ENCODE results near the gene ISG20L2.

Gene ISG20L2

GRCh38 chr1:156705918-156706656 is 22.5 kb downstream of the ISG20L2 start:
- DNase-seq = peak; percentile 60

GRCh38 chr1:156705321-156705917 is 23.1 kb downstream of the ISG20L2 start, which contains the start of gene CRABP2:
Gene CRABP2 (minus strand): TSS chr1:156705583. CDS start chr1:156705446, 137 bp downstream.
- DNase-seq = no peak

- DNase-seq = peak; percentile 35
Observed at GRCh38 chr1:156704930-156705320, 23.6 kb downstream of the ISG20L2 start.

GRCh38 chr1:156704166-156704711 is 24.3 kb downstream of the ISG20L2 start:
- DNase-seq = no peak

- DNase-seq = no peak
Observed at GRCh38 chr1:156703741-156704140, 24.8 kb downstream of the ISG20L2 start.

GRCh38 chr1:156703336-156703735 is 25.2 kb downstream of the ISG20L2 start:
- DNase-seq = no peak

- DNase-seq = no peak
Observed at GRCh38 chr1:156700736-156701531, 27.6 kb downstream of the ISG20L2 start.

GRCh38 chr1:156698995-156699394 is 29.6 kb downstream of the ISG20L2 start:
- no peak for DNase-seq

GRCh38 chr1:156697481-156697880 is 31.1 kb downstream of the ISG20L2 start:
- DNase-seq = no peak

GRCh38 chr1:156696755-156697154 is 31.8 kb downstream of the ISG20L2 start:
- no peak for DNase-seq

- DNase-seq = no peak
Observed at GRCh38 chr1:156694690-156694962, 33.9 kb downstream of the ISG20L2 start.

- no peak for DNase-seq
Observed at GRCh38 chr1:156693848-156694689, 34.5 kb downstream of the ISG20L2 start.

- DNase-seq = no peak
Observed at GRCh38 chr1:156692925-156693847, 35.4 kb downstream of the ISG20L2 start.

- DNase-seq = no peak
Observed at GRCh38 chr1:156692441-156692924, 36.1 kb downstream of the ISG20L2 start.

GRCh38 chr1:156691665-156692440 is 36.7 kb downstream of the ISG20L2 start:
- no peak for DNase-seq

- DNase-seq = no peak
Observed at GRCh38 chr1:156691191-156691590, 37.4 kb downstream of the ISG20L2 start.

- no peak for DNase-seq
Observed at GRCh38 chr1:156690675-156691036, 37.9 kb downstream of the ISG20L2 start.

- DNase-seq = no peak
Observed at GRCh38 chr1:156689953-156690674, 38.5 kb downstream of the ISG20L2 start.

- DNase-seq = peak; percentile 86
Observed at GRCh38 chr1:156689035-156689952, 39.3 kb downstream of the ISG20L2 start.

Measured in activated CD4-positive, alpha-beta T cell treated with anti-CD3 and anti-CD28 coated beads, Interleukin-10, Interleukin-2, amounts not matched to agents 100 ng/mL and 50 ng/mL, durations not matched to agents 16 hours and 8 hours (primary cell).